Measurements from ENCODE around the gene SLC26A5.
"Not testable (repeated sequence)": the region's sequence is repeated elsewhere in the genome, so short reads cannot be mapped to it uniquely, and the experiment has no call there.

Gene SLC26A5, protein sequence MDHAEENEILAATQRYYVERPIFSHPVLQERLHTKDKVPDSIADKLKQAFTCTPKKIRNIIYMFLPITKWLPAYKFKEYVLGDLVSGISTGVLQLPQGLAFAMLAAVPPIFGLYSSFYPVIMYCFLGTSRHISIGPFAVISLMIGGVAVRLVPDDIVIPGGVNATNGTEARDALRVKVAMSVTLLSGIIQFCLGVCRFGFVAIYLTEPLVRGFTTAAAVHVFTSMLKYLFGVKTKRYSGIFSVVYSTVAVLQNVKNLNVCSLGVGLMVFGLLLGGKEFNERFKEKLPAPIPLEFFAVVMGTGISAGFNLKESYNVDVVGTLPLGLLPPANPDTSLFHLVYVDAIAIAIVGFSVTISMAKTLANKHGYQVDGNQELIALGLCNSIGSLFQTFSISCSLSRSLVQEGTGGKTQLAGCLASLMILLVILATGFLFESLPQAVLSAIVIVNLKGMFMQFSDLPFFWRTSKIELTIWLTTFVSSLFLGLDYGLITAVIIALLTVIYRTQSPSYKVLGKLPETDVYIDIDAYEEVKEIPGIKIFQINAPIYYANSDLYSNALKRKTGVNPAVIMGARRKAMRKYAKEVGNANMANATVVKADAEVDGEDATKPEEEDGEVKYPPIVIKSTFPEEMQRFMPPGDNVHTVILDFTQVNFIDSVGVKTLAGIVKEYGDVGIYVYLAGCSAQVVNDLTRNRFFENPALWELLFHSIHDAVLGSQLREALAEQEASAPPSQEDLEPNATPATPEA

DNA sequence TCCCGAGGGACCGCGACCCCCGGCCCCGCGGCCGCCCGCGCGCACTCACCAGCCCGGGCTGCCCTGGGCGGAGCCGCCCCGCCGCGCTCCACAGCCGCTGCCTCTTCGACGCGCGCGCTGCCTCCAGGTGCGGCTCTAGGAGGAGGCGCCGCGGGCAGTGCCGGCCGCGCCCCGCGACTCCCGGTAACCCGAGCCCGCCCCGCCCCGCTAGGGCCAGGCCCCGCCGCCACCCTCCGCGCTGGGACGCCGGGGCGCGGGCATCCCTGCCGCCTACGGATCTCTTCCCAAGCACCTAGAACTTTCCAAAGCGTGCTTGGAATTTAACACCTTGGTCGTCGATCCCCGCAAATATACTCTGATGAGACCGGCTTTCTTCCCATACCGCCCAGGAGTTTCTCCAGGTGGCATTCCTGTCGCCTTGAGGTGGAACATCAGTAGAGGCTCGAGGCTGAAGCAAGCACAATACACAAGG lies at the start of gene SLC26A5:
TSS of gene SLC26A5 (minus strand) at position 159 of the 472 bp plus-strand sequence. CDS start 24,693 bp downstream, outside the sequence.
- DNase-seq (ENCODE audit: low read depth in 2 of 2) = no peak
- H3K4me3 ChIP-seq (replicated peaks in 1 of 2; ENCODE audit: low read depth in 2 of 2, low read length in 2 of 2) = peak within 1 kb of the TSS; percentile 13 to 17

DNA sequence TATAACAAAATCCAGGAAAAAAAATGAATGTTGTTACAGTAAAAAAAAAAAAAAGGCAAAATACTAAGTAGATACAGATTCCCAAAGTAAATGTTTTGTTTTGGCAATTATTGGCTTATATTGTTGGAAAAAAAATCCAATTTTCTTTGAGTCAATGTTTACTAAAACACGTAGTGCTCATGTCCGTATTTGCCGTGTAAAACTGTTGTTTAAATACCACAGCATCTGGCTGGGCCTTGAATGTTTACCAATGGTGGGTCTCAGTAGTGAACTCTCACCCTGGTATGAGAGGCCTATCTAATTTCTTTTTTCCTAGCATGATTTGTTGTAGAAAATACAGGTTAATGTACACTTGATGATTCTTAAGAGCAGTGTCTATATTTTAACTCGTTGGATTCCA lies 41.4 kb upstream of the SLC26A5 start:
- no peak for DNase-seq (ENCODE audit: low read depth in 2 of 2)
- TF ChIP-seq, protein P1, sequence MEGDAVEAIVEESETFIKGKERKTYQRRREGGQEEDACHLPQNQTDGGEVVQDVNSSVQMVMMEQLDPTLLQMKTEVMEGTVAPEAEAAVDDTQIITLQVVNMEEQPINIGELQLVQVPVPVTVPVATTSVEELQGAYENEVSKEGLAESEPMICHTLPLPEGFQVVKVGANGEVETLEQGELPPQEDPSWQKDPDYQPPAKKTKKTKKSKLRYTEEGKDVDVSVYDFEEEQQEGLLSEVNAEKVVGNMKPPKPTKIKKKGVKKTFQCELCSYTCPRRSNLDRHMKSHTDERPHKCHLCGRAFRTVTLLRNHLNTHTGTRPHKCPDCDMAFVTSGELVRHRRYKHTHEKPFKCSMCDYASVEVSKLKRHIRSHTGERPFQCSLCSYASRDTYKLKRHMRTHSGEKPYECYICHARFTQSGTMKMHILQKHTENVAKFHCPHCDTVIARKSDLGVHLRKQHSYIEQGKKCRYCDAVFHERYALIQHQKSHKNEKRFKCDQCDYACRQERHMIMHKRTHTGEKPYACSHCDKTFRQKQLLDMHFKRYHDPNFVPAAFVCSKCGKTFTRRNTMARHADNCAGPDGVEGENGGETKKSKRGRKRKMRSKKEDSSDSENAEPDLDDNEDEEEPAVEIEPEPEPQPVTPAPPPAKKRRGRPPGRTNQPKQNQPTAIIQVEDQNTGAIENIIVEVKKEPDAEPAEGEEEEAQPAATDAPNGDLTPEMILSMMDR (IDR thresholded peaks at IDR 0.05; ENCODE audit: low read depth, low read length) = no peak
- no peak overlapping the region for H3K4me3 ChIP-seq (replicated peaks in 1 of 2; ENCODE audit: low read depth in 2 of 2, low read length in 2 of 2)

More for the DNA sequence above, at the start of gene SLC26A5:
- TF ChIP-seq, protein P1 (IDR thresholded peaks at IDR 0.05; ENCODE audit: low read depth, low read length) = no peak

DNA sequence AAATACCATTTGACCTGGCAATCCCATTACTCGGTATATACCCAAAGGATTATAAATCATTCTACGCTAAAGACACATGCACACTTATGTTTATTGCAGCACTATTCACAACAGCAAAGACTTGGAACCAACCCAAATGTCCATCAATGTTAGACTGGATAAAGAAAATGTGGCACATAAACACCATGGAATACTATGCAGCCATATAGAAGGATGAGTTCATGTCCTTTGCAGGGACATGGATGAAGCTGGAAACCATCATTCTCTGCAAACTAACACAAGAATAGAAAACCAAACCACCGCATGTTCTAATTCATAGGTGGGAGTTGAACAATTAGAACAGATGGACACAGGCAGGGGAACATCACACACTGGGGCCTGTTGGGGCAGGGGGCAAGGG lies 40.9 kb upstream of the SLC26A5 start:
- not testable (repeated sequence) for H3K4me3 ChIP-seq (replicated peaks in 1 of 2; ENCODE audit: low read depth in 2 of 2, low read length in 2 of 2); DNase-seq (ENCODE audit: low read depth in 2 of 2)

DNA sequence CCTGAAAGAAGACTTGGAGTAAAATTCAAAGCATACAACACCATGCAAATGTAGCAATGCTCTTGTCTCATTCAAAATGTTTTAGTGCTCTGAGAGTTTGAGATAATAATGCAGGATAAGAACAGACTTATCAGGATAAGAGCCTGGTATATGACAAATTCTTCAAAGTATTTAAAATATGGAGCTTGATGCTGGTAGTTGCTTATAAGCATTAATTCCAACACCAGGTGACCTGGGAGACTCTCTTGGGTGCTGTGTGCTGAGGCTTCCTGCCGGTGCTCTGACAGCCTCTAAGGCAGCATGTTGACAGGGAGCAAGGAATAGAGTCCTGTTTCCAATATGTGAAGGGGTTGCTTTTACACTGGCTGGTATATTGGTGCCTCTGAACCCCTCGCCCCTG lies 34.8 kb upstream of the SLC26A5 start:
- DNase-seq (ENCODE audit: low read depth in 2 of 2) = no peak
- H3K4me3 ChIP-seq (replicated peaks in 1 of 2; ENCODE audit: low read depth in 2 of 2, low read length in 2 of 2) = no peak overlapping the region
- TF ChIP-seq, protein P1 (IDR thresholded peaks at IDR 0.05; ENCODE audit: low read depth, low read length) = no peak

DNA sequence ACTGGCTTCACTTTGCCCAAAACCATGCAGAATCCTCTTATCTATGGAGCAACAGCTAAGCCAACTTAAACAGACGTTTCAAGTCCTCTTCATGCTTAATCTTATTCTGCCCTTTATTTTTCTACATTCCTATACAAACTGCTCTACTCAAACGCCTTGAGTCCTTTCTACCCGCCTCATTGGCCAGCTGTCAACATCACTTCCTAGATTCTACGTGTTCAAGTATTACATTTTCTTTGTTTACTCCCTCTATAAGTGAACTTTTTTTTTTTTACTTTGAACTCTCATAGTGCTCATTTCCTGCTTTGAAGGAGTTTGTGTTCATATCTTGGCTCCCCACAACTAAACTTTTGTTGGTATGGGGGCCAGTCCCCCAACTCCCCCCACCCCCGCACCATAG lies 28.9 kb upstream of the SLC26A5 start:
- DNase-seq (ENCODE audit: low read depth in 2 of 2) = no peak
- H3K4me3 ChIP-seq (replicated peaks in 1 of 2; ENCODE audit: low read depth in 2 of 2, low read length in 2 of 2) = no peak overlapping the region
- TF ChIP-seq, protein P1 (IDR thresholded peaks at IDR 0.05; ENCODE audit: low read depth, low read length) = no peak

DNA sequence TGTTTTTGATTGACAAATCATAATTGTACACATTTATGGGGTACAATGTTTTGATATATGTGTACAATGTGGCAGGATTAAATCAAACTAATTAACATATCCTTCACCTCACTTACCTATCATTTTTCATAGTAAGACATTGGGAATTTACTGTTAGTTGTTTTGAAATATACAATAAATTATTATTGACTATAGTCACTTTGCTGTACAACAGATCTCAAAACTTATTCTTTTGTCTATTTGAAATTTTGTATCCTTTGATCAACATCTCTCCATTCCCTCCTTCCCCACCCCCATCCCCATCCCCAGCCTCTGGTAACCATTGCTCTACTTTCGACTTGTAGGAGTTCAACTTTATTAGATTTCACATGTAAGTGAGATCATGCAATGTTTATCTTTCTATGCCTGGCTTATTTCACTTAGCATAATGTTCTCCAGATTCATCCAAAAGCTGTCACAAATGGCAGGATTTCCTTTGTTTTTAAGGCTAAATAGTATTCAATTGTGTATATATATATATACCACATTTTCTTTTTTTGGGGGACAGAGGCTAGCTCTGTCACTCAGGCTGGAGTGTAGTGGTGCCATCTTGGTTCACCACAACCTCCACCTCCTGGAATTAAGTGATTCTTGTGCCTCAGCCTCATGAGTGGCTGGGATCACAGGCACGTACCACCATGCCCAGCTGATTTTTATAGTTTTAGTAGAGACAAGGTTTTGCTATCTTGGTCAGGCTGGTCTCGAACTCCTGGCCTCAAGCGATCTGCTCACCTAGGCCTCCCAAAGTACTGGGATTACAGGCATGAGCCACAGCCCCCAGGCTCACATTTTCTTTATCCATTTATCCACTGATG lies 23.3 kb upstream of the SLC26A5 start:
- H3K4me3 ChIP-seq (replicated peaks in 1 of 2; ENCODE audit: low read depth in 2 of 2, low read length in 2 of 2) = no peak overlapping the region
- no peak for DNase-seq (ENCODE audit: low read depth in 2 of 2)
- TF ChIP-seq, protein P1 (IDR thresholded peaks at IDR 0.05; ENCODE audit: low read depth, low read length) = no peak

Data from cardiac fibroblast (primary cell).